Upper lobe of left lung (tissue), 4 donors: ENCODE measurements around the gene ELFN2.
"Not testable (repeated sequence)": the region's sequence is repeated elsewhere in the genome, so short reads cannot be mapped to it uniquely, and the experiment has no call there.

ENCODE experiments used
- CTCF ChIP-seq, 6 experiments: fragments of 450-650 bp in 4 of 6; fragments of 200-600 bp in 2 of 6; sonication (generic) in 2 of 6; IDR thresholded peaks; one replicate each; pipeline ENCODE4 v1.5.1; 2016 to 2019; ENCODE audit warnings: antibody characterized with exemption in 6 of 6
- POLR2A ChIP-seq, 4 donors: fragments of 450-650 bp; IDR thresholded peaks; one replicate each; pipeline ENCODE4 v1.5.1; 2016 to 2017; ENCODE audit warnings: antibody characterized with exemption in 4 of 4, mild to moderate bottlenecking in 2 of 4
- POLR2AphosphoS5 ChIP-seq, 2 donors: sonication (generic); formaldehyde crosslinking; IDR thresholded peaks; one replicate each; pipeline ENCODE4 v1.5.1; 2017; ENCODE audit warnings: antibody characterized with exemption in 2 of 2

GRCh38 chr22:37328538-37329237 is 98.6 kb downstream of the ELFN2 start:
- TF ChIP-seq CTCF, POLR2A, POLR2AphosphoS5 (IDR thresholded peaks at IDR 0.05): not testable (repeated sequence)
